NCI-H524 (cell line): ENCODE results near the gene CCDC194.
"Not testable (repeated sequence)": the region's sequence is repeated elsewhere in the genome, so short reads cannot be mapped to it uniquely, and the experiment has no call there.

Experiments used
- DNase-seq, 2 experiments: peaks; one replicate each; lab custom pipeline; 2025; lab: John Stamatoyannopoulos, UW

The CCDC194 gene

GRCh38 chr19:17376935-17377600 lies 16.9 kb downstream of the CCDC194 start, which contains the start of gene PLVAP:
Gene PLVAP, minus strand, starts transcription at chr19:17377342. Its CDS starts 54 bp downstream, at chr19:17377288.
- no peak for DNase-seq

GRCh38 chr19:17370026-17370587 lies 23.9 kb downstream of the CCDC194 start:
- no peak for DNase-seq

- no peak for DNase-seq
Observed at GRCh38 chr19:17365361-17365760, 28.6 kb downstream of the CCDC194 start.

- DNase-seq: not testable (repeated sequence)
Observed at GRCh38 chr19:17363852-17364605, 30.0 kb downstream of the CCDC194 start.

GRCh38 chr19:17359905-17360800 lies 33.8 kb downstream of the CCDC194 start:
- no peak for DNase-seq

- DNase-seq: no peak
Observed at GRCh38 chr19:17358395-17358794, 35.6 kb downstream of the CCDC194 start.

- DNase-seq: no peak
Observed at GRCh38 chr19:17357724-17358123, 36.3 kb downstream of the CCDC194 start.

GRCh38 chr19:17357078-17357666 lies 36.8 kb downstream of the CCDC194 start:
- DNase-seq: no peak

- no peak for DNase-seq
Observed at GRCh38 chr19:17353386-17353785, 40.6 kb downstream of the CCDC194 start.

- DNase-seq: no peak
Observed at GRCh38 chr19:17352608-17353280, 41.3 kb downstream of the CCDC194 start.

GRCh38 chr19:17351815-17352435 lies 42.1 kb downstream of the CCDC194 start:
- DNase-seq: no peak

GRCh38 chr19:17348700-17349099 lies 45.3 kb downstream of the CCDC194 start:
- peak in 1 of 2 experiments; percentile 26 for DNase-seq

GRCh38 chr19:17347877-17348276 lies 46.1 kb downstream of the CCDC194 start:
- no peak for DNase-seq

GRCh38 chr19:17347361-17347760 lies 46.6 kb downstream of the CCDC194 start:
- no peak for DNase-seq

- DNase-seq: peak; percentile 14 to 66
Observed at GRCh38 chr19:17346109-17346671, 47.8 kb downstream of the CCDC194 start.

- no peak for DNase-seq
Observed at GRCh38 chr19:17341845-17342244, 52.2 kb downstream of the CCDC194 start.

GRCh38 chr19:17341386-17341785 lies 52.6 kb downstream of the CCDC194 start:
- DNase-seq: no peak

GRCh38 chr19:17340871-17341357 lies 53.1 kb downstream of the CCDC194 start:
- DNase-seq: no peak
